ENCODE measurements around the gene USP44. TPM values are rescaled to one million over a fixed set of nuclear protein-coding genes. Genes with fewer than 3 reads are reported as not detected.

The USP44 gene
- total RNA-seq, 2 donors from 2014 or later = 3.2 to 6.0 TPM

- Mint-ChIP-seq H3K9me3 (no peaks in the 10 kb centered on the region), H3K36me3 (no peaks in the 10 kb centered on the region), H3K27ac (no peak overlapping the region)
- peak; percentile 64 to 71 for ATAC-seq
- no peak for DNase-seq (ENCODE audit: low spot score in 2 of 2)
Measured at GRCh38 chr12:95532851-95533250, 18.4 kb downstream of the USP44 start.

GRCh38 chr12:95529693-95530225 is 21.5 kb downstream of the USP44 start:
- H3K36me3 Mint-ChIP-seq = no peaks in the 10 kb centered on the region
- H3K27ac Mint-ChIP-seq = no peak overlapping the region
- no peaks in the 10 kb centered on the region for H3K9me3 Mint-ChIP-seq
- DNase-seq (ENCODE audit: low spot score in 2 of 2) = no peak
- ATAC-seq = no peak

GRCh38 chr12:95528431-95528830 is 22.8 kb downstream of the USP44 start:
- no peaks in the 10 kb centered on the region for H3K9me3 Mint-ChIP-seq
- DNase-seq (ENCODE audit: low spot score in 2 of 2) = no peak
- no peaks in the 10 kb centered on the region for H3K36me3 Mint-ChIP-seq
- no peak overlapping the region for H3K27ac Mint-ChIP-seq
- no peak for ATAC-seq

DNA sequence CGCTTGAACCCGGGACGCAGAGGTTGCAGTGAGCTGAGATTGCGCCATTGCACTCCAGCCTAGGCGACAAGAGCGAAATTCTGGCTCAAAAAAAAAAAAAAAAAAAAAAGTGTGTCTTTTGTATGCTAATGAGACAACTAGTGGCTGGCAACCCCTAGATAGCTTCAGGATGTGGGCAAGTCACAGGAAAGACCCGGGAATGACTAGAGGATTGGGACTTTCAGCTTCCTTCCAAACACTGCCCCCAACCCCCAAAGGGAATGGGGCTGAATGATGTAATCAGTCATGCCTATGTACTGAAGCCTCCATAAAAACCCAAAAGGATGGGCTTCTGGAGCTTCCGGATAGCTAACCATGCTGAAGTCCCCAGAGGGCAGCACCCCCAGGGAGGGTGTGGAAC is 28.6 kb downstream of the USP44 start:
- DNase-seq (ENCODE audit: low spot score in 2 of 2) (no peak), ATAC-seq (no peak)
- Mint-ChIP-seq H3K27ac (no peak overlapping the region), H3K9me3 (no peaks in the 10 kb centered on the region), H3K36me3 (no peaks in the 10 kb centered on the region)

DNA sequence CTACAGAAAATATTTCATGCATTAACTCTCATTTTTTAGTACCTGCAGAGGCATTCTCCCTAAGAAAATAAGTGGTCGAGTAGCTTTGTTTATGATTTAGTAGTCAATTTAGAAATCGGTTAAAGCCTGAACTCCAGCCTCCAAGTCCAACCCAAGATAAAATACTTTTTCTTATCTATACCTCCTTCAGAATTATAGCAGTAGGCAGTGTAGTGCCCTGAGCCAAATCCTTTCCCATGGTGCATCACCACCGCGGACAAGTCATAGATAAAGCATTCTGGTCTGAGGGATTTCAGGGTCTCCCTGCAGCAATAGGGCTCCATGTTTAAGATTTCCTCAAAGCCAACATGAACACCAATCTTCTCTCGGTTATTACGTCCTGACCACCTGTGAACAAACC is 30.5 kb downstream of the USP44 start:
- DNase-seq (ENCODE audit: low spot score in 2 of 2) = no peak
- no peaks in the 10 kb centered on the region for H3K9me3 Mint-ChIP-seq
- H3K36me3 Mint-ChIP-seq = no peaks in the 10 kb centered on the region
- no peak for ATAC-seq
- H3K27ac Mint-ChIP-seq = no peak overlapping the region

DNA sequence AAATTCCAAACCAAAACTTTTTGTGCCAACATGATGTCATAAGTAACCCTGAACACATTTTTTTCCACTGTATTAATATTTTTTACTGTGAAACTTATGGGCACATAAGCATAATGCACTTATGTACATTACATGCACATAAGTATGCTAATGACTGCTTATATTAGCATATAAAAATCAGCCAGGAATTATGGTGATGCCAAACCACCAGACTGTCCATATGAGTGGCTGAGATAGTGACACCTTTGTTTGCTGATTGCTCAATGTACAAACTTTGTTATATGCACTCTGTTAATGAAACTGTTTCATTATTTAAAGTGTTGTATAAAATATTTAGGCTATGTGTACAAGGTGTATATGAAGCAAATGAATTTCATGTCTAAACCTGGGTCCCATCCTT is 32.3 kb downstream of the USP44 start:
- no peak for DNase-seq (ENCODE audit: low spot score in 2 of 2)
- ATAC-seq = no peak
- H3K36me3 Mint-ChIP-seq = no peaks in the 10 kb centered on the region
- H3K9me3 Mint-ChIP-seq = no peaks in the 10 kb centered on the region
- H3K27ac Mint-ChIP-seq = no peak overlapping the region

- peaks cover 0 to 10% of the 10 kb centered on the region in 2 donors for H3K36me3 Mint-ChIP-seq
- H3K9me3 Mint-ChIP-seq = no peaks in the 10 kb centered on the region
- DNase-seq (ENCODE audit: low spot score in 2 of 2) = no peak
- no peak overlapping the region for H3K27ac Mint-ChIP-seq
- ATAC-seq = no peak
Measured at GRCh38 chr12:95517246-95517645, 34.0 kb downstream of the USP44 start.

GRCh38 chr12:95516757-95517156 is 34.5 kb downstream of the USP44 start:
- DNase-seq (ENCODE audit: low spot score in 2 of 2) (no peak), ATAC-seq (no peak)
- Mint-ChIP-seq H3K9me3 (no peaks in the 10 kb centered on the region), H3K27ac (peak overlapping the region in 1 of 2 donors; percentile 41), H3K36me3 (peaks cover 0 to 15% of the 10 kb centered on the region in 2 donors)

- no peaks in the 10 kb centered on the region for H3K9me3 Mint-ChIP-seq
- peaks cover 0 to 20% of the 10 kb centered on the region in 2 donors for H3K36me3 Mint-ChIP-seq
- no peak overlapping the region for H3K27ac Mint-ChIP-seq
- no peak for DNase-seq (ENCODE audit: low spot score in 2 of 2)
- no peak for ATAC-seq
Measured at GRCh38 chr12:95515197-95515596, 36.1 kb downstream of the USP44 start.

DNA sequence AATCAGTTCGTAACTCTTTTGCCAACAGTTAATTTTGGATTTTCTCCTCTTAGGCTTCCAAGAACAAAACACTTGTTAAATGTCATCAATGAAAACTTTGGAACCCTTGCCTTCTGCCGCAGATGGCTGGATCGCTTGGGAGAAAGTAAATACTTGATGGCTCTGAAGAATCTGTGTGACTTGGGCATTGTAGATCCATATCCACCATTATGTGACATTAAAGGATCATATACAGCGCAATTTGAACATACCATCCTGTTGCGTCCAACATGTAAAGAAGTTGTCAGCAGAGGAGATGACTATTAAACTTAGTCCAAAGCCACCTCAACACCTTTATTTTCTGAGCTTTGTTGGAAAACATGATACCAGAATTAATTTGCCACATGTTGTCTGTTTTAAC is 37.7 kb downstream of the USP44 start:
- Mint-ChIP-seq H3K36me3 (peaks cover 2 to 32% of the 10 kb centered on the region in 2 donors), H3K27ac (no peak overlapping the region), H3K9me3 (no peaks in the 10 kb centered on the region)
- ATAC-seq (no peak), DNase-seq (ENCODE audit: low spot score in 2 of 2) (no peak)

DNA sequence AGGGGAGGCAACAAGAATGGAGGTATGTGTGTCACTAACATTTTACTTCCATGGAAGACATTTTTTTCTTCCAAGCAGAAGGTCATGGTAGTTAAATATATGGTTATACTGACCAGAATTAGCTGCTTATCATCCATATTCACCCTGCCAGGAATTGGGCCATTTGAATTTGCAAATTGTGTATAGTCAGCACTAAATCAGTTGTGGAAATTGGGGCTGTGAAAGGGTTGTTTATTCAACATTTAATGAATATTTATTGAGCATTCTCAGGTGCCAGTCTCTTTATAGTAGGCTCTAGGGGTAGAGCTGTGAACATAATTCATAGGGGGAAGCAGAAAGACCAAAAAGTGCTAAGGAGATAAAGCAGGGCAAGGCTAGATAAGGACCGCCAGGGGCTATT is 39.3 kb downstream of the USP44 start:
- DNase-seq (ENCODE audit: low spot score in 2 of 2) (no peak), ATAC-seq (no peak)
- Mint-ChIP-seq H3K9me3 (no peaks in the 10 kb centered on the region), H3K27ac (no peak overlapping the region), H3K36me3 (peaks cover 4 to 32% of the 10 kb centered on the region in 2 donors)

DNA sequence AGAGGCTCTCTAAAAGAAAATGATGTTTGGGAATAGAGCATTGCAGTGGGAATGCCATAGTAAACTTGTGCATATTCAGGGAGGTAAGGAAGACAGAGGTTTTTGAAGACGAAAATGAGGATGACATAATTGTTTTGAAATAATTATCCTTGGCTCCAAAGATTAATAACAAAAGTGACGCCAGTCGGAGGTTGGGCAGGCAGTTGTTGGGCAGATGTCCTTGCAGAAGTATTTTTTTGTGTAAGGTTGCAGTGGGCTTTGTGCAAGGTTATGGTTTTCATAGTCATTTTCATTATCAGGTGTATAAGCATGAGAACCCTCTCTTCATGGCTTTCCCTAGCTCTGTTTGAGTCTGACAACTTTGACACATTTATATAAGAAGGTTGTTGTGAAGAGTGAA is 42.0 kb downstream of the USP44 start:
- Mint-ChIP-seq H3K9me3 (no peaks in the 10 kb centered on the region), H3K36me3 (peaks cover 4 to 44% of the 10 kb centered on the region in 2 donors), H3K27ac (peak overlapping the region in 1 of 2 donors; percentile 68)
- ATAC-seq (no peak), DNase-seq (ENCODE audit: low spot score in 2 of 2) (no peak)

GRCh38 chr12:95506707-95507523 is 44.4 kb downstream of the USP44 start:
- peaks cover 4 to 36% of the 10 kb centered on the region in 2 donors for H3K36me3 Mint-ChIP-seq
- H3K9me3 Mint-ChIP-seq = no peaks in the 10 kb centered on the region
- DNase-seq (ENCODE audit: low spot score in 2 of 2) = no peak
- H3K27ac Mint-ChIP-seq = no peak overlapping the region
- no peak for ATAC-seq

GRCh38 chr12:95505039-95505438 is 46.2 kb downstream of the USP44 start:
- peak overlapping the region in 1 of 2 donors; percentile 85 for H3K27ac Mint-ChIP-seq
- ATAC-seq (no peak), DNase-seq (ENCODE audit: low spot score in 2 of 2) (no peak)
- peaks cover 12 to 28% of the 10 kb centered on the region in 2 donors for H3K36me3 Mint-ChIP-seq
- H3K9me3 Mint-ChIP-seq = no peaks in the 10 kb centered on the region

- Mint-ChIP-seq H3K27ac (peak overlapping the region in 1 of 2 donors; percentile 22), H3K9me3 (no peaks in the 10 kb centered on the region), H3K36me3 (peaks cover 16 to 27% of the 10 kb centered on the region in 2 donors)
- no peak for ATAC-seq
- DNase-seq (ENCODE audit: low spot score in 2 of 2) = no peak
Measured at GRCh38 chr12:95504140-95504539, 47.1 kb downstream of the USP44 start.

- Mint-ChIP-seq H3K27ac (peak overlapping the region; percentile 44 to 76), H3K36me3 (peaks cover 20 to 36% of the 10 kb centered on the region in 2 donors), H3K9me3 (no peaks in the 10 kb centered on the region)
- DNase-seq (ENCODE audit: low spot score in 2 of 2) = no peak
- ATAC-seq = no peak
Measured at GRCh38 chr12:95499772-95500171, 51.5 kb downstream of the USP44 start.

DNA sequence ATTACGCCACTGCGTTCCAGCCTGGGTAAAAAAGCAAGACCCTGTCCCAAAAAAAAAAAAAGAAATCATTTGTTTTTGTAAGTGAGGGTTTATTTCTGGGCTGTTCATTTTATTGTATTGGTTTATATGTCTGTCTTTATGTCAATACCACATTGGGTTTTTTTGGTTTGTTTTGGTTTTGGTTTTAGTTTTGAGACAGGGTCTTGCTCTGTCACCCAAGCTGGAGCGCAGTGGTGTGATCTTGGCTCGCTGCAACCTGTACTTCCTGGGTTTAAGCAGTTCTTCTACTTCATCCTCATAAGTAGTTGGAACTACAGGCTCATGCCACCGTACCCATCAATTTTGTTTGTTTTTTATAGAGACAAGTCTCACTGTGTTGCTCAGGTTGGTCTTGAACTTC is 52.3 kb downstream of the USP44 start:
- H3K27ac Mint-ChIP-seq = peak overlapping the region in 1 of 2 donors; percentile 74
- no peaks in the 10 kb centered on the region for H3K9me3 Mint-ChIP-seq
- DNase-seq (ENCODE audit: low spot score in 2 of 2) (no peak), ATAC-seq (no peak)
- H3K36me3 Mint-ChIP-seq = peaks cover 20 to 34% of the 10 kb centered on the region in 2 donors

DNA sequence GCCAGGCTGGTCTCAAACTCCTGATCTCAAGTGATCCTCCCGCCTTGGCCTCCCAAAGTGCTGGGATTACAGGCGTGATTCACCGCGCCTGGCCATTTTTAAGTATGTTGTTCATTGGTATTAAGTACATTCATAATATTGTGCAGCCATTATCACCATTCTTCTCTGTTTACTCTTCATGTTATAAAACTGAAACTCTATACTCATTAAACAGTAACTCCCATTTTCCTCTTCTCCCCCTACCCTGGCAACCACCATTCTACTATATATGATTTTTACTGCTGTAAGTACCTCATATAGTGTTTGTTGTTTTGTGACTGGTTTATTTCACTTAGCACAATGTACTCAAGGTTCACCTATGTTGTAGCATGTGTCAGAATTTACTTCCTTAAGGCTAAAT is 54.2 kb downstream of the USP44 start:
- Mint-ChIP-seq H3K36me3 (peaks cover 20 to 29% of the 10 kb centered on the region in 2 donors), H3K27ac (peak overlapping the region in 1 of 2 donors; percentile 72), H3K9me3 (no peaks in the 10 kb centered on the region)
- ATAC-seq (no peak), DNase-seq (ENCODE audit: low spot score in 2 of 2) (no peak)
